KMS-11 (cell line): ENCODE measurements around the gene ZPBP.

Experiments
- H2AFZ ChIP-seq: fragments of 200-600 bp; sonication (generic); 2 replicates; pipeline ENCODE4 v1.6.1; 2016; ENCODE audit warnings: antibody characterized with exemption, mixed run types, low read depth
- H3K27ac ChIP-seq: fragments of 200-600 bp; sonication (generic); 2 replicates; pipeline ENCODE4 v1.6.1; 2016; ENCODE audit warnings: mild to moderate bottlenecking, mixed run types
- H3K27me3 ChIP-seq: fragments of 200-600 bp; sonication (generic); 2 replicates; pipeline ENCODE4 v1.6.1; 2017; ENCODE audit warnings: mild to moderate bottlenecking, low read depth, mixed run types, moderate library complexity; ENCODE audit not compliant: insufficient read depth
- H3K36me3 ChIP-seq: fragments of 200-600 bp; sonication (generic); 2 replicates; pipeline ENCODE4 v1.6.1; 2017; ENCODE audit warnings: mild to moderate bottlenecking, mixed run types; ENCODE audit not compliant: insufficient read depth
- H3K4me1 ChIP-seq: fragments of 200-600 bp; sonication (generic); 2 replicates; pipeline ENCODE4 v1.6.1; 2016; ENCODE audit warnings: mild to moderate bottlenecking, low read depth, mixed run types; ENCODE audit not compliant: poor library complexity, severe bottlenecking
- H3K4me2 ChIP-seq: fragments of 200-600 bp; sonication (generic); 2 replicates; pipeline ENCODE4 v1.7.0; 2016; ENCODE audit warnings: mild to moderate bottlenecking, mixed run types
- H3K4me3 ChIP-seq: fragments of 200-600 bp; sonication (generic); IDR thresholded peaks from 2 replicates; pipeline ENCODE4 v1.6.1; 2017; ENCODE audit warnings: low read depth, low read length, mixed read lengths; ENCODE audit not compliant: insufficient read depth
- H3K79me2 ChIP-seq: fragments of 200-600 bp; sonication (generic); 2 replicates; pipeline ENCODE4 v1.6.1; 2016; ENCODE audit warnings: low read depth, mixed run types; ENCODE audit not compliant: insufficient read depth
- H3K9ac ChIP-seq: fragments of 200-600 bp; sonication (generic); 2 replicates; pipeline ENCODE4 v1.6.1; 2016; ENCODE audit warnings: mild to moderate bottlenecking, mixed run types
- H4K20me1 ChIP-seq: fragments of 200-600 bp; sonication (generic); 2 replicates; pipeline ENCODE4 v1.6.1; 2016; ENCODE audit warnings: mild to moderate bottlenecking, mixed run types; ENCODE audit not compliant: insufficient read depth
- CTCF ChIP-seq: fragments of 200-600 bp; sonication (generic); conservative IDR thresholded peaks from 2 replicates; pipeline ENCODE4 v1.6.1; 2017; ENCODE audit warnings: low read depth, mild to moderate bottlenecking, antibody characterized with exemption, low read length, moderate library complexity, mixed read lengths

Gene ZPBP

GRCh38 chr7:50119815-50120637, 27.0 kb upstream of the ZPBP start:
- Histone ChIP-seq H3K9ac (no peak overlapping the region), H3K36me3 (no peaks in the 10 kb centered on the region), H3K4me2 (no peak overlapping the region), H3K4me3 (no peak overlapping the region), H3K27ac (no peak overlapping the region), H3K79me2 (no peaks in the 10 kb centered on the region), H4K20me1 (no peaks in the 10 kb centered on the region), H3K27me3 (no peaks in the 10 kb centered on the region), H2AFZ (no peak overlapping the region), H3K4me1 (no peaks in the 10 kb centered on the region)
- 0 out of 2 replicates have a peak, but pooled peaks have one; percentile 26 for TF ChIP-seq CTCF

GRCh38 chr7:50112250-50112649, 19.2 kb upstream of the ZPBP start:
- Histone ChIP-seq H3K36me3 (no peaks in the 10 kb centered on the region), H3K9ac (no peak overlapping the region), H4K20me1 (no peaks in the 10 kb centered on the region), H3K27me3 (no peaks in the 10 kb centered on the region), H2AFZ (no peak overlapping the region), H3K4me1 (no peaks in the 10 kb centered on the region), H3K27ac (no peak overlapping the region), H3K79me2 (no peaks in the 10 kb centered on the region), H3K4me3 (no peak overlapping the region), H3K4me2 (no peak overlapping the region)
- no peak for TF ChIP-seq CTCF

GRCh38 chr7:50101873-50102272, 8.8 kb upstream of the ZPBP start:
- no peak overlapping the region for H3K4me2 ChIP-seq
- H3K36me3 ChIP-seq: no peaks in the 10 kb centered on the region
- no peak overlapping the region for H3K4me3 ChIP-seq
- H2AFZ ChIP-seq: no peak overlapping the region
- no peaks in the 10 kb centered on the region for H3K27me3 ChIP-seq
- no peaks in the 10 kb centered on the region for H3K4me1 ChIP-seq
- H4K20me1 ChIP-seq: no peaks in the 10 kb centered on the region
- H3K79me2 ChIP-seq: no peaks in the 10 kb centered on the region
- no peak for TF ChIP-seq CTCF
- no peak overlapping the region for H3K27ac ChIP-seq
- no peak overlapping the region for H3K9ac ChIP-seq

GRCh38 chr7:50095634-50096033, 2.6 kb upstream of the ZPBP start:
- no peak overlapping the region for H3K9ac ChIP-seq
- no peak overlapping the region for H3K4me3 ChIP-seq
- no peaks in the 10 kb centered on the region for H3K27me3 ChIP-seq
- no peak overlapping the region for H2AFZ ChIP-seq
- H3K4me2 ChIP-seq: no peak overlapping the region
- no peaks in the 10 kb centered on the region for H4K20me1 ChIP-seq
- no peaks in the 10 kb centered on the region for H3K36me3 ChIP-seq
- no peak for TF ChIP-seq CTCF
- no peaks in the 10 kb centered on the region for H3K79me2 ChIP-seq
- H3K27ac ChIP-seq: no peak overlapping the region
- no peaks in the 10 kb centered on the region for H3K4me1 ChIP-seq
